Neural cell (in vitro differentiated cells): Measurements from ENCODE around the gene ATP5PD.

ENCODE experiments used
- CTCF ChIP-seq: fragments of 450-650 bp; IDR thresholded peaks from 2 replicates; pipeline ENCODE4 v1.5.1; 2014; ENCODE audit warnings: antibody characterized with exemption, mild to moderate bottlenecking, moderate library complexity; ENCODE audit not compliant: poor library complexity, severe bottlenecking
- EP300 ChIP-seq: fragments of 450-650 bp; conservative IDR thresholded peaks from 2 replicates; pipeline ENCODE4 v1.6.1; 2014; ENCODE audit warnings: antibody characterized with exemption, mild to moderate bottlenecking, moderate library complexity; ENCODE audit not compliant: poor library complexity, severe bottlenecking
- EZH2 ChIP-seq: fragments of 200-600, 300-800 bp; shearing (Covaris generic), sonication (generic); IDR thresholded peaks from 2 replicates; pipeline ENCODE4 v1.6.1; 2014; ENCODE audit warnings: antibody characterized with exemption, low read length, borderline replicate concordance, mild to moderate bottlenecking; ENCODE audit not compliant: insufficient read depth, poor library complexity, severe bottlenecking
- POLR2AphosphoS5 ChIP-seq: IDR thresholded peaks from 2 replicates; pipeline ENCODE4 v1.6.1; 2012
- REST ChIP-seq: IDR thresholded peaks from 2 replicates; pipeline ENCODE4 v1.6.1; 2012; ENCODE audit warnings: borderline replicate concordance
- SMC3 ChIP-seq: fragments of 450-650 bp; conservative IDR thresholded peaks from 2 replicates; pipeline ENCODE4 v1.6.1; 2014; ENCODE audit warnings: antibody characterized with exemption, mild to moderate bottlenecking, moderate library complexity; ENCODE audit not compliant: poor library complexity
- TAF1 ChIP-seq: IDR thresholded peaks from 2 replicates; pipeline ENCODE4 v1.6.1; 2012; ENCODE audit warnings: low read depth

GRCh38 chr17:75047398-75048098 is 779 bp upstream of the ATP5PD start:
- TF ChIP-seq CTCF, result no peak
- no peak for TF ChIP-seq SMC3
- TF ChIP-seq POLR2AphosphoS5, result no peak
- no peak for TF ChIP-seq REST
- no peak for TF ChIP-seq EZH2
- TF ChIP-seq TAF1, result no peak
- no peak for TF ChIP-seq EP300
